Uterus (tissue), 4 donors: Measurements from ENCODE around the gene FHIT. TPM values are rescaled to one million over a fixed set of nuclear protein-coding genes. Genes with fewer than 3 reads are reported as not detected.

Source experiments
- DNase-seq, 2 donors: peaks; one replicate each; pipeline ENCODE4 v3.0.0-alpha.2; 2019 to 2020
- H3K27ac ChIP-seq, 2 donors: fragments of 200-600 bp; sonication (generic); 1 replicate in 1 of 2; 2 replicates in 1 of 2; pipeline ENCODE4 v1.5.1; 2016 to 2018
- H3K27me3 ChIP-seq, 2 donors: fragments of 200-600 bp; sonication (generic); one replicate each; pipeline ENCODE4 v1.5.1; 2018 to 2019; ENCODE audit warnings: control low read depth in 1 of 2
- H3K36me3 ChIP-seq, 2 donors: fragments of 200-600 bp; sonication (generic); one replicate each; pipeline ENCODE4 v1.5.1; 2019; ENCODE audit warnings: control low read depth in 1 of 2
- H3K4me1 ChIP-seq, 2 donors: fragments of 200-600 bp; sonication (generic); one replicate each; pipeline ENCODE4 v1.5.1; 2018 to 2019; ENCODE audit warnings: control low read depth in 1 of 2
- H3K4me3 ChIP-seq, 2 donors: fragments of 200-600 bp; sonication (generic); 1 replicate in 1 of 2; 2 replicates in 1 of 2; pipeline ENCODE4 v1.5.1; 2018 to 2019; ENCODE audit warnings: mild to moderate bottlenecking in 1 of 2
- H3K9me3 ChIP-seq, 2 donors: fragments of 200-600 bp; sonication (generic); one replicate each; pipeline ENCODE4 v1.5.1; 2019; ENCODE audit warnings: control low read depth in 1 of 2
- POLR2A ChIP-seq, 2 donors: fragments of 450-650 bp; IDR thresholded peaks; one replicate each; pipeline ENCODE4 v1.6.1; 2016; ENCODE audit warnings: antibody characterized with exemption in 2 of 2, mild to moderate bottlenecking in 1 of 2, moderate library complexity in 1 of 2
- intact Hi-C: fragments of 100-400 bp; cut with DNase I; formaldehyde crosslinking; loops from one replicate; pipeline ENCODE4 v1.15.1; 2023; ENCODE audit warnings: low total_unique reads
- total RNA-seq, 4 donors: library from RNA; depleted of rRNA in 3 of 4; stranded (reverse); fragments of >200 nt in 3 of 4; gene quantifications; one replicate each; pipeline versions ENCODE4 v1.1.0 to v1.2.4, GENCODE V29; 2014 to 2023
- TF ChIP-seq, protein P1 (sequence below), 4 experiments: fragments of 200-600 bp in 2 of 4; fragments of 450-650 bp in 2 of 4; sonication (generic) in 2 of 4; IDR thresholded peaks; one replicate each; pipeline ENCODE4 v1.5.1; 2016 to 2019; ENCODE audit warnings: antibody characterized with exemption in 4 of 4, mild to moderate bottlenecking in 2 of 4, moderate library complexity in 1 of 4
- donor health status: DM: yes; HTN: yes; CAD: no.

Gene FHIT
- total RNA-seq, 4 donors from 2014 or later, result 1.3 to 15.2 (median 7.3) TPM

DNA sequence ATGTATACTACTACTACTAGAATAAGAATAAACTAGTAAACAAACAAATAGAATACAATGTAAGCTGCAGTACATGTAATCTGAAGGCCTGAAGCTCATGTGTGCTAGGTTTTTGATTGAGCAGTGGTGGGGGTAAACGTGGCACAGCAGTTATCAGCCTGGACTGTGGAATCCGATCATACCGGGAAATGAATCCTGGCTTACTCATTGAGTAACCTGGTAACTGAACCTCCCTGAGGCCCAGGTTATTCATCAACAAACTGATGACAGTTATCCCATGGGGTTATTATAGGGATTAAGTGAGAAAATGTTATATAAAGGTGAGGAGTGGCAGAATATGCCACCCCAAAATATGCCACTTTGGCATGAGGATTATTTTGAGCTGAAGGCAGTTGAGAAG is 339.1 kb downstream of the FHIT start:
- no peaks in the 10 kb centered on the region for H3K36me3 ChIP-seq
- no peak for TF ChIP-seq POLR2A (IDR thresholded peaks at IDR 0.05)
- TF ChIP-seq, protein P1, sequence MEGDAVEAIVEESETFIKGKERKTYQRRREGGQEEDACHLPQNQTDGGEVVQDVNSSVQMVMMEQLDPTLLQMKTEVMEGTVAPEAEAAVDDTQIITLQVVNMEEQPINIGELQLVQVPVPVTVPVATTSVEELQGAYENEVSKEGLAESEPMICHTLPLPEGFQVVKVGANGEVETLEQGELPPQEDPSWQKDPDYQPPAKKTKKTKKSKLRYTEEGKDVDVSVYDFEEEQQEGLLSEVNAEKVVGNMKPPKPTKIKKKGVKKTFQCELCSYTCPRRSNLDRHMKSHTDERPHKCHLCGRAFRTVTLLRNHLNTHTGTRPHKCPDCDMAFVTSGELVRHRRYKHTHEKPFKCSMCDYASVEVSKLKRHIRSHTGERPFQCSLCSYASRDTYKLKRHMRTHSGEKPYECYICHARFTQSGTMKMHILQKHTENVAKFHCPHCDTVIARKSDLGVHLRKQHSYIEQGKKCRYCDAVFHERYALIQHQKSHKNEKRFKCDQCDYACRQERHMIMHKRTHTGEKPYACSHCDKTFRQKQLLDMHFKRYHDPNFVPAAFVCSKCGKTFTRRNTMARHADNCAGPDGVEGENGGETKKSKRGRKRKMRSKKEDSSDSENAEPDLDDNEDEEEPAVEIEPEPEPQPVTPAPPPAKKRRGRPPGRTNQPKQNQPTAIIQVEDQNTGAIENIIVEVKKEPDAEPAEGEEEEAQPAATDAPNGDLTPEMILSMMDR (IDR thresholded peaks at IDR 0.05), result no peak
- H3K27me3 ChIP-seq, result no peaks in the 10 kb centered on the region
- H3K9me3 ChIP-seq, result no peaks in the 10 kb centered on the region
- no peak overlapping the region for H3K27ac ChIP-seq
- no peak overlapping the region for H3K4me3 ChIP-seq
- no peak for DNase-seq
- intact Hi-C loops, result no loop called here
- H3K4me1 ChIP-seq, result no peaks in the 10 kb centered on the region

DNA sequence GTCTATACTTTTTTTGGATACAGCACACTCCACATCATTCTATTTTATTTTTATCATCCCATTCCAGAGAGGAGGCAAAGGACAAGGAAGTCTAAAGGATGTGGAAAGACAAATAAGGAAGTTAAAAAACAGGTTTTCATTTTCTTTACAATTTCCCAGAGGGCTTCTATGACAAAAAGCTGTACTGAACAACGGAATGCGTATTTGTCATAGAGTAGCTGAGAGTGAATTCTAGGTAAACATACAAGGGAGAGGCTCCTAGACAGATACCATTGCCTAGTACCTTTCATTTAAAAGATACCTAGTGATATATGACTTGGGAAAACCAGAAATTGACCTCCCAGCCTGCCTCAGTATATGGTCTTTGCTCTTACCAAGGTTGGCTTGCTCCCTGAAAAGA is 341.7 kb downstream of the FHIT start:
- DNase-seq, result no peak
- H3K4me1 ChIP-seq, result no peaks in the 10 kb centered on the region
- intact Hi-C loops, result no loop called here
- H3K36me3 ChIP-seq, result no peaks in the 10 kb centered on the region
- no peaks in the 10 kb centered on the region for H3K27me3 ChIP-seq
- no peak overlapping the region for H3K4me3 ChIP-seq
- no peak overlapping the region for H3K27ac ChIP-seq
- TF ChIP-seq, protein P1 (IDR thresholded peaks at IDR 0.05), result no peak
- no peak for TF ChIP-seq POLR2A (IDR thresholded peaks at IDR 0.05)
- no peaks in the 10 kb centered on the region for H3K9me3 ChIP-seq

- H3K4me1 ChIP-seq, result no peaks in the 10 kb centered on the region
- no peaks in the 10 kb centered on the region for H3K27me3 ChIP-seq
- no peak for DNase-seq
- H3K36me3 ChIP-seq, result no peaks in the 10 kb centered on the region
- no peak overlapping the region for H3K4me3 ChIP-seq
- intact Hi-C loops, result no loop called here
- H3K9me3 ChIP-seq, result no peaks in the 10 kb centered on the region
- no peak overlapping the region for H3K27ac ChIP-seq
- TF ChIP-seq, protein P1 (IDR thresholded peaks at IDR 0.05), result no peak
- no peak for TF ChIP-seq POLR2A (IDR thresholded peaks at IDR 0.05)
Observed at GRCh38 chr3:60906283-60906682, 345.0 kb downstream of the FHIT start.

GRCh38 chr3:60898321-60898720 is 352.9 kb downstream of the FHIT start:
- intact Hi-C loops, result no loop called here
- DNase-seq, result no peak
- no peaks in the 10 kb centered on the region for H3K36me3 ChIP-seq
- no peaks in the 10 kb centered on the region for H3K4me1 ChIP-seq
- H3K27me3 ChIP-seq, result no peaks in the 10 kb centered on the region
- H3K9me3 ChIP-seq, result no peaks in the 10 kb centered on the region
- H3K4me3 ChIP-seq, result no peak overlapping the region
- H3K27ac ChIP-seq, result no peak overlapping the region
- TF ChIP-seq, protein P1 (IDR thresholded peaks at IDR 0.05), result no peak
- TF ChIP-seq POLR2A (IDR thresholded peaks at IDR 0.05), result no peak

DNA sequence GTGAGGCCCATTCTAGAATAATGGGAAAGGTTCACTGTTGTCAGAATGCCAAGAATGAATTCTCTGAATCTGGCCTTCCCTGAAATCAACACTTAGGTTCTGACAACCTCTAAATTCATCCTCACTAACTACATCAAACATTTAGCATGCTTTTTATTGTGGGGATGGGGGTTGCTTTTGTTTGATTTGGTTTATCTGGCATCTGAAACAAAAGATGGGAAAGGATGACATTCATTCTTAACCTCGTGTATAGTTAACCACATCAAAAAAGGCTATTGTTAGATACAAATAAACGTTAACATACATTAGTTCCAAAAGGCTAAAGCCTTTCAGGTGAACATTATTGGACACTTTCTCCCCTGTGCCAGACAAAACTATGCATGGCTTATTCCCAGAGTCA is 357.3 kb downstream of the FHIT start:
- Histone ChIP-seq H3K27me3 (no peaks in the 10 kb centered on the region), H3K9me3 (no peaks in the 10 kb centered on the region), H3K27ac (no peak overlapping the region), H3K36me3 (no peaks in the 10 kb centered on the region), H3K4me3 (no peak overlapping the region), H3K4me1 (no peaks in the 10 kb centered on the region)
- DNase-seq, result no peak
- intact Hi-C loops, result no loop called here
- TF ChIP-seq, protein P1 (IDR thresholded peaks at IDR 0.05), result no peak
- TF ChIP-seq POLR2A (IDR thresholded peaks at IDR 0.05), result no peak
